Skeletal muscle tissue (tissue), 4 donors: ENCODE measurements around the gene TXNDC8. TPM values are rescaled to one million over a fixed set of nuclear protein-coding genes. Genes with fewer than 3 reads are reported as not detected.

Experiments
- H3K27ac ChIP-seq: one replicate; pipeline ENCODE4 v1.7.0; 2013; ENCODE audit warnings: mild to moderate bottlenecking, low read depth, low read length, inconsistent platforms
- H3K27me3 ChIP-seq, 3 donors: one replicate each; pipeline ENCODE4 v1.7.0; 2013; ENCODE audit warnings: low read length in 3 of 3; ENCODE audit not compliant: control insufficient read depth in 3 of 3, insufficient read depth in 3 of 3
- H3K36me3 ChIP-seq, 3 donors: one replicate each; pipeline ENCODE4 v1.7.0; 2013; ENCODE audit warnings: low read length in 3 of 3; ENCODE audit not compliant: control insufficient read depth in 3 of 3, insufficient read depth in 3 of 3
- H3K4me1 ChIP-seq, 3 donors: one replicate each; pipeline ENCODE4 v1.7.0; 2013; ENCODE audit warnings: low read length in 3 of 3, mild to moderate bottlenecking in 3 of 3; ENCODE audit not compliant: control insufficient read depth in 3 of 3, insufficient read depth in 3 of 3
- H3K4me3 ChIP-seq, 3 donors: one replicate each; pipeline ENCODE4 v1.7.0; 2013; ENCODE audit warnings: low read length in 3 of 3
- H3K9ac ChIP-seq, 3 donors: one replicate each; pipeline ENCODE4 v1.7.0; 2013; ENCODE audit warnings: low read length in 3 of 3, mild to moderate bottlenecking in 3 of 3, moderate library complexity in 2 of 3, low read depth in 1 of 3
- H3K9me3 ChIP-seq, 3 donors: one replicate each; pipeline ENCODE4 v1.7.0; 2013; ENCODE audit warnings: low read length in 3 of 3; ENCODE audit not compliant: control insufficient read depth in 3 of 3
- total RNA-seq: library from RNA; depleted of rRNA; stranded (reverse); fragments of >200 nt; gene quantifications from one replicate; pipeline ENCODE4 v1.2.3, GENCODE V29; 2014
- donor health status: Osteomylitis.

TXNDC8 gene
- total RNA-seq, 1 donor from 2014 or later = not detected

- no peaks in the 10 kb centered on the region for H3K36me3 ChIP-seq
- H3K27ac ChIP-seq = no peak overlapping the region
- peaks cover 0 to 14% (median 9%) of the 10 kb centered on the region in 3 donors for H3K4me1 ChIP-seq
- H3K27me3 ChIP-seq = no peaks in the 10 kb centered on the region
- H3K9ac ChIP-seq = no peak overlapping the region
- no peaks in the 10 kb centered on the region for H3K9me3 ChIP-seq
- H3K4me3 ChIP-seq = no peak overlapping the region
Observed at GRCh38 chr9:110260911-110261310, 76.8 kb downstream of the TXNDC8 start.

- no peaks in the 10 kb centered on the region for H3K27me3 ChIP-seq
- H3K4me3 ChIP-seq = no peak overlapping the region
- peaks cover 5 to 20% (median 14%) of the 10 kb centered on the region in 3 donors for H3K4me1 ChIP-seq
Observed at GRCh38 chr9:110259566-110259965, 78.1 kb downstream of the TXNDC8 start.

GRCh38 chr9:110258690-110259091 lies 79.0 kb downstream of the TXNDC8 start:
- Histone ChIP-seq H3K4me1 (peaks cover 6 to 20% (median 15%) of the 10 kb centered on the region in 3 donors), H3K9ac (no peak overlapping the region), H3K4me3 (no peak overlapping the region), H3K9me3 (no peaks in the 10 kb centered on the region), H3K27ac (no peak overlapping the region), H3K27me3 (no peaks in the 10 kb centered on the region), H3K36me3 (no peaks in the 10 kb centered on the region)

More at GRCh38 chr9:110259566-110259965, 78.1 kb downstream of the TXNDC8 start:
- H3K9me3 ChIP-seq = no peaks in the 10 kb centered on the region
- H3K9ac ChIP-seq = no peak overlapping the region
- H3K27ac ChIP-seq = no peak overlapping the region
- no peaks in the 10 kb centered on the region for H3K36me3 ChIP-seq

- H3K4me1 ChIP-seq = peaks cover 6 to 20% (median 15%) of the 10 kb centered on the region in 3 donors
- H3K27ac ChIP-seq = peak overlapping the region; percentile 89
- no peaks in the 10 kb centered on the region for H3K9me3 ChIP-seq
- peak overlapping the region in 1 of 3 donors; percentile 70 for H3K9ac ChIP-seq
- no peaks in the 10 kb centered on the region for H3K27me3 ChIP-seq
- peak overlapping the region in 1 of 3 donors; percentile 86 for H3K4me3 ChIP-seq
- H3K36me3 ChIP-seq = no peaks in the 10 kb centered on the region
Observed at GRCh38 chr9:110257956-110258355, 79.7 kb downstream of the TXNDC8 start.

GRCh38 chr9:110257097-110257841 lies 80.4 kb downstream of the TXNDC8 start:
- no peaks in the 10 kb centered on the region for H3K9me3 ChIP-seq
- no peaks in the 10 kb centered on the region for H3K27me3 ChIP-seq
- no peaks in the 10 kb centered on the region for H3K36me3 ChIP-seq
- H3K4me3 ChIP-seq = peak overlapping the region; percentile 86 to 95 (median 93)
- H3K27ac ChIP-seq = peak overlapping the region; percentile 89
- H3K4me1 ChIP-seq = peaks cover 6 to 20% (median 15%) of the 10 kb centered on the region in 3 donors
- peak overlapping the region; percentile 70 to 88 (median 75) for H3K9ac ChIP-seq

GRCh38 chr9:110256380-110257096 lies 81.1 kb downstream of the TXNDC8 start, which contains the start of gene TXN:
TSS of gene TXN (minus strand) at chr9:110256507. CDS start at chr9:110256435, 72 bp downstream.
- H3K27ac ChIP-seq = peak within 1 kb of the TSS; percentile 89
- H3K36me3 ChIP-seq = no peaks in the 10 kb centered on the region
- no peaks in the 10 kb centered on the region for H3K9me3 ChIP-seq
- H3K4me3 ChIP-seq = peak within 1 kb of the TSS; percentile 86 to 95 (median 93)
- peaks cover 6 to 20% (median 15%) of the 10 kb centered on the region in 3 donors for H3K4me1 ChIP-seq
- no peaks in the 10 kb centered on the region for H3K27me3 ChIP-seq
- peak within 1 kb of the TSS; percentile 86 to 94 (median 88) for H3K9ac ChIP-seq

- Histone ChIP-seq H3K4me1 (peaks cover 6 to 20% (median 15%) of the 10 kb centered on the region in 3 donors), H3K27ac (peak overlapping the region; percentile 89), H3K4me3 (peak overlapping the region; percentile 86 to 93 (median 87)), H3K9ac (peak overlapping the region; percentile 86 to 94 (median 88)), H3K9me3 (no peaks in the 10 kb centered on the region), H3K27me3 (no peaks in the 10 kb centered on the region), H3K36me3 (no peaks in the 10 kb centered on the region)
Observed at GRCh38 chr9:110255463-110256379, 81.9 kb downstream of the TXNDC8 start.

GRCh38 chr9:110255034-110255462 lies 82.6 kb downstream of the TXNDC8 start:
- no peaks in the 10 kb centered on the region for H3K9me3 ChIP-seq
- peak overlapping the region; percentile 86 to 93 (median 87) for H3K4me3 ChIP-seq
- H3K36me3 ChIP-seq = peaks cover 0 to 6% (median 4%) of the 10 kb centered on the region in 3 donors
- H3K4me1 ChIP-seq = peaks cover 6 to 20% (median 15%) of the 10 kb centered on the region in 3 donors
- H3K27ac ChIP-seq = peak overlapping the region; percentile 89
- no peaks in the 10 kb centered on the region for H3K27me3 ChIP-seq
- H3K9ac ChIP-seq = peak overlapping the region; percentile 86 to 94 (median 88)

- peaks cover 6 to 20% (median 15%) of the 10 kb centered on the region in 3 donors for H3K4me1 ChIP-seq
- peak overlapping the region; percentile 89 for H3K27ac ChIP-seq
- no peaks in the 10 kb centered on the region for H3K27me3 ChIP-seq
- H3K9ac ChIP-seq = peak overlapping the region in 2 of 3 donors; percentile 86 to 88
- peak overlapping the region in 1 of 3 donors; percentile 87 for H3K4me3 ChIP-seq
- H3K36me3 ChIP-seq = peaks cover under 1 to 12% (median 9%) of the 10 kb centered on the region in 3 donors
- H3K9me3 ChIP-seq = no peaks in the 10 kb centered on the region
Observed at GRCh38 chr9:110254500-110254899, 83.2 kb downstream of the TXNDC8 start.
